Measurements from ENCODE around the gene NOTCH2.
"Not testable (repeated sequence)": the region's sequence is repeated elsewhere in the genome, so short reads cannot be mapped to it uniquely, and the experiment has no call there.

GRCh38 chr1:120100590-120100989 lies 31.1 kb upstream of the NOTCH2 start:
- not testable (repeated sequence) for TF ChIP-seq POLR2A, POLR2AphosphoS5, EP300 (IDR thresholded peaks at IDR 0.05)
- TF ChIP-seq, protein P1, sequence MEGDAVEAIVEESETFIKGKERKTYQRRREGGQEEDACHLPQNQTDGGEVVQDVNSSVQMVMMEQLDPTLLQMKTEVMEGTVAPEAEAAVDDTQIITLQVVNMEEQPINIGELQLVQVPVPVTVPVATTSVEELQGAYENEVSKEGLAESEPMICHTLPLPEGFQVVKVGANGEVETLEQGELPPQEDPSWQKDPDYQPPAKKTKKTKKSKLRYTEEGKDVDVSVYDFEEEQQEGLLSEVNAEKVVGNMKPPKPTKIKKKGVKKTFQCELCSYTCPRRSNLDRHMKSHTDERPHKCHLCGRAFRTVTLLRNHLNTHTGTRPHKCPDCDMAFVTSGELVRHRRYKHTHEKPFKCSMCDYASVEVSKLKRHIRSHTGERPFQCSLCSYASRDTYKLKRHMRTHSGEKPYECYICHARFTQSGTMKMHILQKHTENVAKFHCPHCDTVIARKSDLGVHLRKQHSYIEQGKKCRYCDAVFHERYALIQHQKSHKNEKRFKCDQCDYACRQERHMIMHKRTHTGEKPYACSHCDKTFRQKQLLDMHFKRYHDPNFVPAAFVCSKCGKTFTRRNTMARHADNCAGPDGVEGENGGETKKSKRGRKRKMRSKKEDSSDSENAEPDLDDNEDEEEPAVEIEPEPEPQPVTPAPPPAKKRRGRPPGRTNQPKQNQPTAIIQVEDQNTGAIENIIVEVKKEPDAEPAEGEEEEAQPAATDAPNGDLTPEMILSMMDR (IDR thresholded peaks at IDR 0.05): not testable (repeated sequence)
